ENCODE data around the gene USP3.
"Not testable (repeated sequence)": the region's sequence is repeated elsewhere in the genome, so short reads cannot be mapped to it uniquely, and the experiment has no call there.

GRCh38 chr15:63520462-63520861 is 16.1 kb downstream of the USP3 start:
- TF ChIP-seq, protein P1, sequence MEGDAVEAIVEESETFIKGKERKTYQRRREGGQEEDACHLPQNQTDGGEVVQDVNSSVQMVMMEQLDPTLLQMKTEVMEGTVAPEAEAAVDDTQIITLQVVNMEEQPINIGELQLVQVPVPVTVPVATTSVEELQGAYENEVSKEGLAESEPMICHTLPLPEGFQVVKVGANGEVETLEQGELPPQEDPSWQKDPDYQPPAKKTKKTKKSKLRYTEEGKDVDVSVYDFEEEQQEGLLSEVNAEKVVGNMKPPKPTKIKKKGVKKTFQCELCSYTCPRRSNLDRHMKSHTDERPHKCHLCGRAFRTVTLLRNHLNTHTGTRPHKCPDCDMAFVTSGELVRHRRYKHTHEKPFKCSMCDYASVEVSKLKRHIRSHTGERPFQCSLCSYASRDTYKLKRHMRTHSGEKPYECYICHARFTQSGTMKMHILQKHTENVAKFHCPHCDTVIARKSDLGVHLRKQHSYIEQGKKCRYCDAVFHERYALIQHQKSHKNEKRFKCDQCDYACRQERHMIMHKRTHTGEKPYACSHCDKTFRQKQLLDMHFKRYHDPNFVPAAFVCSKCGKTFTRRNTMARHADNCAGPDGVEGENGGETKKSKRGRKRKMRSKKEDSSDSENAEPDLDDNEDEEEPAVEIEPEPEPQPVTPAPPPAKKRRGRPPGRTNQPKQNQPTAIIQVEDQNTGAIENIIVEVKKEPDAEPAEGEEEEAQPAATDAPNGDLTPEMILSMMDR (IDR thresholded peaks at IDR 0.05 in 8 of 11, conservative IDR thresholded peaks at IDR 0.05 in 3 of 11) = not testable (repeated sequence)
- not testable (repeated sequence) for TF ChIP-seq POLR2A (IDR thresholded peaks at IDR 0.05)
